ENCODE data around the gene UNC13A. TPM values are rescaled to one million over a fixed set of nuclear protein-coding genes. Genes with fewer than 3 reads are reported as not detected.

The UNC13A gene
- total RNA-seq, 1 experiment from 2014 or later: 29.0 TPM

- H3K4me2 ChIP-seq (ENCODE audit: low read length): peak overlapping the region; percentile 65
- H3K79me2 ChIP-seq (ENCODE audit: insufficient read depth, low read length): peaks cover 3% of the 10 kb centered on the region; the same call in 1 of the 2 replicates
- intact Hi-C loops (cut with micrococcal nuclease): loop anchor here (5.0 kb wide), 1 partner anchor 65 kb away; the partner anchor contains the start of gene PGLS
- peaks cover 20 to 43% of the 10 kb centered on the region in 2 experiments; a peak in 3 of 4 replicates for H3K36me3 ChIP-seq (ENCODE audit: control insufficient read depth in 1 of 2, insufficient read depth in 2 of 2, low read length in 2 of 2)
- no peaks in the 10 kb centered on the region for H3K9me3 ChIP-seq (ENCODE audit: control insufficient read depth in 1 of 2, insufficient read depth in 1 of 2, low read depth in 1 of 2, low read length in 2 of 2)
- TF ChIP-seq SRF (IDR thresholded peaks at IDR 0.05; ENCODE audit: low read depth) (no peak), ZBTB33 (IDR thresholded peaks at IDR 0.05; ENCODE audit: extremely low read depth, insufficient replicate concordance, low read length) (no peak), SP1 (IDR thresholded peaks at IDR 0.05; ENCODE audit: low read depth) (no peak), CBX3 (IDR thresholded peaks at IDR 0.05; ENCODE audit: low read depth) (no peak), SIN3A (IDR thresholded peaks at IDR 0.05; ENCODE audit: low read depth) (no peak), MAX (IDR thresholded peaks at IDR 0.05) (no peak), ATF3 (IDR thresholded peaks at IDR 0.05) (no peak), EGR1 (IDR thresholded peaks at IDR 0.05; ENCODE audit: low read depth) (no peak), TCF7L2 (IDR thresholded peaks at IDR 0.05; ENCODE audit: borderline replicate concordance, extremely low read depth, insufficient read depth, insufficient read length) (no peak), EZH2phosphoT487 (IDR thresholded peaks at IDR 0.05; ENCODE audit: borderline replicate concordance) (no peak), CTCF (IDR thresholded peaks at IDR 0.05 in 2 of 3, conservative IDR thresholded peaks at IDR 0.05 in 1 of 3; ENCODE audit: borderline replicate concordance in 1 of 3, insufficient read depth in 1 of 3, low read depth in 2 of 3, low read length in 2 of 3) (no peak), YY1 (IDR thresholded peaks at IDR 0.05; ENCODE audit: extremely low read depth, insufficient replicate concordance, low read depth, low read length) (no peak), JUND (IDR thresholded peaks at IDR 0.05) (no peak), RAD21 (IDR thresholded peaks at IDR 0.05; ENCODE audit: low read depth) (no peak), CEBPB (IDR thresholded peaks at IDR 0.05; ENCODE audit: low read depth) (no peak), POLR2A (IDR thresholded peaks at IDR 0.05; ENCODE audit: borderline replicate concordance, extremely low read depth, insufficient read depth, insufficient read length) (no peak)
- no peak overlapping the region for H2AFZ ChIP-seq (ENCODE audit: low read depth, low read length, poor library complexity, severe bottlenecking)
- ATAC-seq (peak; percentile 83), DNase-seq (ENCODE audit: low read depth, low spot score) (peak; percentile 87)
- H4K20me1 ChIP-seq (ENCODE audit: insufficient read depth): peaks cover 8% of the 10 kb centered on the region; the same call in 1 of the 2 replicates
- peak overlapping the region; percentile 33; the same call in 1 of the 2 replicates for H3K9ac ChIP-seq (ENCODE audit: low read length)
- CTCF ChIA-PET: interaction anchor here (0.6 to 1.6 kb wide), 5 partner anchors 11 to 189 kb away, joined by 3 to 8 read pairs (median 3); no protein-coding TSS in a partner anchor
- H3K9me2 ChIP-seq (ENCODE audit: insufficient read depth): no peaks in the 10 kb centered on the region
- H3K4me3 ChIP-seq (replicated peaks in 1 of 2; ENCODE audit: low read depth in 1 of 2, low read length in 2 of 2): no peak overlapping the region
- POLR2A ChIA-PET: interaction anchor here (0.6 to 1.2 kb wide), 5 partner anchors 29 to 282 kb away, joined by 3 to 5 read pairs (median 3); partner anchors contain the start of genes RPL18A and SLC27A1
- RAD21 ChIA-PET (ENCODE audit: low non-redundant PET in 1 of 2, low total read pairs in 2 of 2, uncharacterized antibody in 2 of 2, unreplicated experiment in 2 of 2): interaction anchor here (0.6 to 1.4 kb wide), 3 partner anchors 70 to 190 kb away, joined by 4 to 6 read pairs (median 5); no protein-coding TSS in a partner anchor
- BruUV-seq (replicated peaks): no TSS peak
- no peaks in the 10 kb centered on the region for H3K27me3 ChIP-seq (ENCODE audit: insufficient read depth, low read length)
- H3K27ac ChIP-seq (ENCODE audit: low read depth, low read length): peak overlapping the region; percentile 47; the same call in 1 of the 2 replicates
- peaks cover 16 to 41% of the 10 kb centered on the region in 2 experiments; a peak in 3 of 4 replicates for H3K4me1 ChIP-seq (ENCODE audit: control insufficient read depth in 1 of 2, insufficient read depth in 2 of 2, low read length in 2 of 2)
Observed at GRCh38 chr19:17576758-17577456, 111.2 kb downstream of the UNC13A start.

Measured in HCT116 (cell line).